ENCODE measurements around the gene PDK4.
"Not testable (repeated sequence)": the region's sequence is repeated elsewhere in the genome, so short reads cannot be mapped to it uniquely, and the experiment has no call there.

Gene PDK4

GRCh38 chr7:95569720-95570119 lies 26.6 kb downstream of the PDK4 start:
- DNase-seq (ENCODE audit: low read depth), result no peak

GRCh38 chr7:95560674-95561073 lies 35.6 kb downstream of the PDK4 start:
- no peak for DNase-seq (ENCODE audit: low read depth)

GRCh38 chr7:95558864-95559263 lies 37.5 kb downstream of the PDK4 start:
- DNase-seq (ENCODE audit: low read depth), result no peak

- no peak for DNase-seq (ENCODE audit: low read depth)
These were observed 39.5 kb downstream of the PDK4 start for GRCh38 chr7:95556777-95557176.

- DNase-seq (ENCODE audit: low read depth), result no peak
These were observed 42.4 kb downstream of the PDK4 start for GRCh38 chr7:95553939-95554338.

GRCh38 chr7:95552010-95552926 lies 44.0 kb downstream of the PDK4 start:
- not testable (repeated sequence) for DNase-seq (ENCODE audit: low read depth)

GRCh38 chr7:95550546-95550945 lies 45.8 kb downstream of the PDK4 start:
- DNase-seq (ENCODE audit: low read depth), result no peak

- no peak for DNase-seq (ENCODE audit: low read depth)
These were observed 46.3 kb downstream of the PDK4 start for GRCh38 chr7:95549818-95550529.

- no peak for DNase-seq (ENCODE audit: low read depth)
These were observed 48.7 kb downstream of the PDK4 start for GRCh38 chr7:95547361-95548348.

- DNase-seq (ENCODE audit: low read depth), result no peak
These were observed 49.7 kb downstream of the PDK4 start for GRCh38 chr7:95546647-95547046.

GRCh38 chr7:95545673-95546072 lies 50.6 kb downstream of the PDK4 start:
- no peak for DNase-seq (ENCODE audit: low read depth)

- DNase-seq (ENCODE audit: low read depth), result no peak
These were observed 51.2 kb downstream of the PDK4 start for GRCh38 chr7:95545007-95545615.

- no peak for DNase-seq (ENCODE audit: low read depth)
These were observed 52.1 kb downstream of the PDK4 start for GRCh38 chr7:95544171-95544570.

GRCh38 chr7:95543312-95543711 lies 53.0 kb downstream of the PDK4 start:
- no peak for DNase-seq (ENCODE audit: low read depth)

GRCh38 chr7:95540366-95540765 lies 56.0 kb downstream of the PDK4 start:
- DNase-seq (ENCODE audit: low read depth), result no peak

- DNase-seq (ENCODE audit: low read depth), result no peak
These were observed 56.9 kb downstream of the PDK4 start for GRCh38 chr7:95539426-95539825.

- no peak for DNase-seq (ENCODE audit: low read depth)
These were observed 58.8 kb downstream of the PDK4 start for GRCh38 chr7:95537468-95537867.

GRCh38 chr7:95536656-95537311 lies 59.5 kb downstream of the PDK4 start:
- no peak for DNase-seq (ENCODE audit: low read depth)

- DNase-seq (ENCODE audit: low read depth), result no peak
These were observed 60.7 kb downstream of the PDK4 start for GRCh38 chr7:95535662-95536061.

- DNase-seq (ENCODE audit: low read depth), result no peak
These were observed 61.5 kb downstream of the PDK4 start for GRCh38 chr7:95534796-95535195.
